ENCODE results near the gene KRT81. TPM values are rescaled to one million over a fixed set of nuclear protein-coding genes. Genes with fewer than 3 reads are reported as not detected.
"Not testable (repeated sequence)": the region's sequence is repeated elsewhere in the genome, so short reads cannot be mapped to it uniquely, and the experiment has no call there.

KRT81 gene
- total RNA-seq, 1 experiment from 2014 or later = 3.3 TPM

GRCh38 chr12:52260361-52261207 lies 30.8 kb downstream of the KRT81 start:
- no peak for DNase-seq (ENCODE audit: low read depth)
- in situ Hi-C loops (cut with HindIII; ENCODE audit: low pct_unique_long_range_greater_than_20kb, low sequenced_read_pairs) = no loop called here

GRCh38 chr12:52259657-52260243 lies 31.6 kb downstream of the KRT81 start:
- in situ Hi-C loops (cut with HindIII; ENCODE audit: low pct_unique_long_range_greater_than_20kb, low sequenced_read_pairs) = no loop called here
- no peak for DNase-seq (ENCODE audit: low read depth)

- DNase-seq (ENCODE audit: low read depth) = no peak
- in situ Hi-C loops (cut with HindIII; ENCODE audit: low pct_unique_long_range_greater_than_20kb, low sequenced_read_pairs) = no loop called here
Observed at GRCh38 chr12:52258335-52258901, 32.9 kb downstream of the KRT81 start.

GRCh38 chr12:52257922-52258321 lies 33.4 kb downstream of the KRT81 start:
- in situ Hi-C loops (cut with HindIII; ENCODE audit: low pct_unique_long_range_greater_than_20kb, low sequenced_read_pairs); DNase-seq (ENCODE audit: low read depth): not testable (repeated sequence)

GRCh38 chr12:52257074-52257551 lies 34.2 kb downstream of the KRT81 start:
- in situ Hi-C loops (cut with HindIII; ENCODE audit: low pct_unique_long_range_greater_than_20kb, low sequenced_read_pairs) = no loop called here
- DNase-seq (ENCODE audit: low read depth) = no peak

- no peak for DNase-seq (ENCODE audit: low read depth)
- in situ Hi-C loops (cut with HindIII; ENCODE audit: low pct_unique_long_range_greater_than_20kb, low sequenced_read_pairs) = no loop called here
Observed at GRCh38 chr12:52256584-52256935, 34.8 kb downstream of the KRT81 start.

- DNase-seq (ENCODE audit: low read depth) = no peak
- in situ Hi-C loops (cut with HindIII; ENCODE audit: low pct_unique_long_range_greater_than_20kb, low sequenced_read_pairs) = no loop called here
Observed at GRCh38 chr12:52255926-52256583, 35.3 kb downstream of the KRT81 start.

- DNase-seq (ENCODE audit: low read depth) = no peak
- in situ Hi-C loops (cut with HindIII; ENCODE audit: low pct_unique_long_range_greater_than_20kb, low sequenced_read_pairs) = no loop called here
Observed at GRCh38 chr12:52254965-52255751, 36.2 kb downstream of the KRT81 start.

GRCh38 chr12:52254180-52254964 lies 37.0 kb downstream of the KRT81 start:
- in situ Hi-C loops (cut with HindIII; ENCODE audit: low pct_unique_long_range_greater_than_20kb, low sequenced_read_pairs) = no loop called here
- no peak for DNase-seq (ENCODE audit: low read depth)

- DNase-seq (ENCODE audit: low read depth) = no peak
- in situ Hi-C loops (cut with HindIII; ENCODE audit: low pct_unique_long_range_greater_than_20kb, low sequenced_read_pairs) = no loop called here
Observed at GRCh38 chr12:52253391-52254179, 37.7 kb downstream of the KRT81 start.

- peak; percentile 66 for DNase-seq (ENCODE audit: low read depth)
- in situ Hi-C loops (cut with HindIII; ENCODE audit: low pct_unique_long_range_greater_than_20kb, low sequenced_read_pairs) = no loop called here
Observed at GRCh38 chr12:52252728-52253343, 38.5 kb downstream of the KRT81 start.

- in situ Hi-C loops (cut with HindIII; ENCODE audit: low pct_unique_long_range_greater_than_20kb, low sequenced_read_pairs); DNase-seq (ENCODE audit: low read depth): not testable (repeated sequence)
Observed at GRCh38 chr12:52252175-52252615, 39.1 kb downstream of the KRT81 start.

GRCh38 chr12:52251367-52252051 lies 39.8 kb downstream of the KRT81 start:
- in situ Hi-C loops (cut with HindIII; ENCODE audit: low pct_unique_long_range_greater_than_20kb, low sequenced_read_pairs) = no loop called here
- no peak for DNase-seq (ENCODE audit: low read depth)

GRCh38 chr12:52250048-52250990 lies 41.0 kb downstream of the KRT81 start:
- in situ Hi-C loops (cut with HindIII; ENCODE audit: low pct_unique_long_range_greater_than_20kb, low sequenced_read_pairs) = no loop called here
- DNase-seq (ENCODE audit: low read depth) = no peak

GRCh38 chr12:52249511-52250047 lies 41.8 kb downstream of the KRT81 start:
- in situ Hi-C loops (cut with HindIII; ENCODE audit: low pct_unique_long_range_greater_than_20kb, low sequenced_read_pairs) = no loop called here
- DNase-seq (ENCODE audit: low read depth) = no peak

Data from Caki2 (cell line).